ENCODE results near the gene HES6. TPM values are rescaled to one million over a fixed set of nuclear protein-coding genes. Genes with fewer than 3 reads are reported as not detected.

The HES6 gene
- total RNA-seq, 4 donors from 2014 or later: 10.9 to 49.1 (median 27.2) TPM

GRCh38 chr2:238240757-238241711, 1.2 kb upstream of the HES6 start:
- Histone ChIP-seq H3K27ac (peak overlapping the region; percentile 66 to 78 (median 74)), H3K4me1 (peaks cover 40 to 41% of the 10 kb centered on the region in 2 donors), H3K27me3 (no peaks in the 10 kb centered on the region), H3K36me3 (peaks cover 0 to 11% of the 10 kb centered on the region in 2 donors), H3K4me3 (peak overlapping the region; percentile 39 to 65 (median 56)), H3K9me3 (no peaks in the 10 kb centered on the region)
- in situ Hi-C loops (cut with MboI; ENCODE audit: low sequenced_read_pairs in 4 of 4): no loop called here
- peak; percentile 83 to 93 for DNase-seq
- intact Hi-C loops (cut with DNase I; ENCODE audit: low total_unique reads): no loop called here
- peak; percentile 68 to 73 for ATAC-seq
- TF ChIP-seq POLR2A (IDR thresholded peaks at IDR 0.05): peak; percentile 8 to 27
- peak in 2 of 5 experiments; percentile 6 to 11 for TF ChIP-seq CTCF (IDR thresholded peaks at IDR 0.05 in 4 of 5, conservative IDR thresholded peaks at IDR 0.05 in 1 of 5)

GRCh38 chr2:238239543-238239862, 335 bp downstream of the HES6 start:
- H3K4me3 ChIP-seq: peak overlapping the region; percentile 56 to 79 (median 62)
- in situ Hi-C loops (cut with MboI; ENCODE audit: low sequenced_read_pairs in 4 of 4): no loop called here
- H3K9me3 ChIP-seq: no peaks in the 10 kb centered on the region
- H3K27me3 ChIP-seq: no peaks in the 10 kb centered on the region
- DNase-seq: no peak
- peaks cover 34 to 36% of the 10 kb centered on the region in 2 donors for H3K4me1 ChIP-seq
- H3K27ac ChIP-seq: peak overlapping the region; percentile 61 to 70 (median 67)
- ATAC-seq: peak in 1 of 2 donors; percentile 3
- H3K36me3 ChIP-seq: no peaks in the 10 kb centered on the region
- intact Hi-C loops (cut with DNase I; ENCODE audit: low total_unique reads): no loop called here
- no peak for TF ChIP-seq POLR2A (IDR thresholded peaks at IDR 0.05)
- no peak for TF ChIP-seq CTCF (IDR thresholded peaks at IDR 0.05 in 4 of 5, conservative IDR thresholded peaks at IDR 0.05 in 1 of 5)

GRCh38 chr2:238238766-238239542, 884 bp downstream of the HES6 start:
- ATAC-seq (no peak), DNase-seq (no peak)
- Histone ChIP-seq H3K4me1 (peaks cover 34 to 36% of the 10 kb centered on the region in 2 donors), H3K36me3 (no peaks in the 10 kb centered on the region), H3K27ac (no peak overlapping the region), H3K27me3 (no peaks in the 10 kb centered on the region), H3K9me3 (no peaks in the 10 kb centered on the region), H3K4me3 (peak overlapping the region in 3 of 4 donors; percentile 37 to 60 (median 56))
- intact Hi-C loops (cut with DNase I; ENCODE audit: low total_unique reads): no loop called here
- in situ Hi-C loops (cut with MboI; ENCODE audit: low sequenced_read_pairs in 4 of 4): no loop called here
- TF ChIP-seq POLR2A (IDR thresholded peaks at IDR 0.05) (no peak), CTCF (IDR thresholded peaks at IDR 0.05 in 4 of 5, conservative IDR thresholded peaks at IDR 0.05 in 1 of 5) (no peak)

- no peak overlapping the region for H3K4me3 ChIP-seq
- no peaks in the 10 kb centered on the region for H3K36me3 ChIP-seq
- intact Hi-C loops (cut with DNase I; ENCODE audit: low total_unique reads): no loop called here
- DNase-seq (no peak), ATAC-seq (no peak)
- no peak overlapping the region for H3K27ac ChIP-seq
- TF ChIP-seq CTCF (IDR thresholded peaks at IDR 0.05 in 4 of 5, conservative IDR thresholded peaks at IDR 0.05 in 1 of 5): no peak
- TF ChIP-seq POLR2A (IDR thresholded peaks at IDR 0.05): no peak
- in situ Hi-C loops (cut with MboI; ENCODE audit: low sequenced_read_pairs in 4 of 4): no loop called here
- H3K9me3 ChIP-seq: no peaks in the 10 kb centered on the region
- no peaks in the 10 kb centered on the region for H3K27me3 ChIP-seq
- peaks cover 28 to 33% of the 10 kb centered on the region in 2 donors for H3K4me1 ChIP-seq
Observed at GRCh38 chr2:238238311-238238765, 1.5 kb downstream of the HES6 start.

Data from gastrocnemius medialis (tissue), 4 donors.